ENCODE results near the gene RSRP1.

DNA sequence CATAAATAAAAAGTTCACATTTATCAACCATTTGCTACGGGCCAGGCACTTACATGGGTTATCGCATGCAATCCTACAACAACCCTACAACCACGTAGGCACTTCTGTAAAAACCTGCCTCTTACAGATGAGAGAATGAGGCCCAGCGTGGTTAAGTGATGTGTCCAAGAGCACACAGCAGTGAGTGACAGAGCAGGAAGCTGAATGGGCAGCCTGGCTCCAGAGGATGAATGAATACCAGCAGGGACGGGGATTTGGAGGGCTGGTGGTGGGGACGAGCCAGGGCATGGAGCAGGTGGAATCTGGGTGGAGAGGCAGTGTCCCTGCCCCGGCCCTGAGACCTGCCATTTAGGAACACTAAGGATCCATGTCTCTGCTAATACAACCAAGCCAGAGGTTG lies 50.4 kb downstream of the RSRP1 start:
- TF ChIP-seq, protein P1, sequence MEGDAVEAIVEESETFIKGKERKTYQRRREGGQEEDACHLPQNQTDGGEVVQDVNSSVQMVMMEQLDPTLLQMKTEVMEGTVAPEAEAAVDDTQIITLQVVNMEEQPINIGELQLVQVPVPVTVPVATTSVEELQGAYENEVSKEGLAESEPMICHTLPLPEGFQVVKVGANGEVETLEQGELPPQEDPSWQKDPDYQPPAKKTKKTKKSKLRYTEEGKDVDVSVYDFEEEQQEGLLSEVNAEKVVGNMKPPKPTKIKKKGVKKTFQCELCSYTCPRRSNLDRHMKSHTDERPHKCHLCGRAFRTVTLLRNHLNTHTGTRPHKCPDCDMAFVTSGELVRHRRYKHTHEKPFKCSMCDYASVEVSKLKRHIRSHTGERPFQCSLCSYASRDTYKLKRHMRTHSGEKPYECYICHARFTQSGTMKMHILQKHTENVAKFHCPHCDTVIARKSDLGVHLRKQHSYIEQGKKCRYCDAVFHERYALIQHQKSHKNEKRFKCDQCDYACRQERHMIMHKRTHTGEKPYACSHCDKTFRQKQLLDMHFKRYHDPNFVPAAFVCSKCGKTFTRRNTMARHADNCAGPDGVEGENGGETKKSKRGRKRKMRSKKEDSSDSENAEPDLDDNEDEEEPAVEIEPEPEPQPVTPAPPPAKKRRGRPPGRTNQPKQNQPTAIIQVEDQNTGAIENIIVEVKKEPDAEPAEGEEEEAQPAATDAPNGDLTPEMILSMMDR (IDR thresholded peaks at IDR 0.05) = no peak
- TF ChIP-seq POLR2A (IDR thresholded peaks at IDR 0.05) = no peak

All from Peyer's patch (tissue), 4 donors.